HCT116 (cell line): ENCODE data around the gene DENND2D. TPM values are rescaled to one million over a fixed set of nuclear protein-coding genes. Genes with fewer than 3 reads are reported as not detected.

Source experiments
- ATAC-seq: fragments of 200-7000 bp; cut with Tn5 transposase; 2 replicates; pipeline ENCODE4 v1.9.1; 2020; ENCODE audit warnings: mild to moderate bottlenecking, moderate library complexity
- BruUV-seq: library from RNA; stranded (reverse); fragments of 400-500 nt; replicated peaks from 2 replicates; lab custom pipeline; 2021; lab: Mats Ljungman, UMichigan
- CTCF ChIA-PET: fragments of 300-600 bp; sonication (Branson Sonifier 250); formaldehyde crosslinking; loops from one replicate; lab custom pipeline; 2021; ENCODE audit warnings: antibody characterized with exemption; lab: Charles Lee
- POLR2A ChIA-PET: fragments of 300-600, 350-600 bp; sonication (Branson Sonifier 250); formaldehyde crosslinking; loops from one replicate; lab custom pipeline; 2021; ENCODE audit warnings: antibody characterized with exemption; lab: Charles Lee
- RAD21 ChIA-PET, 2 experiments: fragments of 300-600 bp; sonication (Branson Sonifier 250); formaldehyde crosslinking; loops; one replicate each; lab custom pipeline; 2023; ENCODE audit warnings: low total read pairs in 2 of 2; ENCODE audit not compliant: uncharacterized antibody in 2 of 2, unreplicated experiment in 2 of 2, low non-redundant PET in 1 of 2; lab: Charles Lee
- DNase-seq: peaks from one replicate; pipeline ENCODE4 v3.0.0-alpha.2; 2010; ENCODE audit warnings: low read depth, low spot score
- H2AFZ ChIP-seq: fragments of 200-600 bp; shearing (Covaris generic), sonication (generic); 2 replicates; pipeline ENCODE4 v1.6.1; 2017; ENCODE audit warnings: low read depth, mixed run types, mixed read lengths, antibody characterized with exemption, low read length; ENCODE audit not compliant: poor library complexity, severe bottlenecking
- H3K27ac ChIP-seq: 2 replicates; pipeline ENCODE4 v1.5.1; 2012; ENCODE audit warnings: low read depth, low read length
- H3K27me3 ChIP-seq: fragments of 200-600 bp; sonication (generic); 2 replicates; pipeline ENCODE4 v1.6.1; 2016; ENCODE audit warnings: mixed run types, low read length, mixed read lengths; ENCODE audit not compliant: insufficient read depth
- H3K36me3 ChIP-seq, 2 experiments: fragments of 200-500 bp in 1 of 2; fragments of 200-600 bp in 1 of 2; sonication (Bioruptor generic) in 1 of 2; sonication (generic) in 1 of 2; 2 replicates each; pipeline versions ENCODE4 v1.5.1 to v1.6.1; 2014 to 2016; ENCODE audit warnings: low read length in 2 of 2, inconsistent platforms in 1 of 2, mixed read lengths in 1 of 2, mixed run types in 1 of 2; ENCODE audit not compliant: insufficient read depth in 2 of 2, control insufficient read depth in 1 of 2
- H3K4me1 ChIP-seq, 2 experiments: fragments of 200-600 bp in 1 of 2; sonication (generic) in 1 of 2; 2 replicates each; pipeline versions ENCODE4 v1.5.1 to v1.6.1; 2012 to 2017; ENCODE audit warnings: low read length in 2 of 2, inconsistent platforms in 1 of 2, mild to moderate bottlenecking in 1 of 2, mixed read lengths in 1 of 2, mixed run types in 1 of 2, moderate library complexity in 1 of 2; ENCODE audit not compliant: insufficient read depth in 2 of 2, control insufficient read depth in 1 of 2
- H3K4me2 ChIP-seq: fragments of 200-600 bp; sonication (generic); 2 replicates; pipeline ENCODE4 v1.6.1; 2017; ENCODE audit warnings: mixed run types, low read length, mixed read lengths
- H3K4me3 ChIP-seq, 2 experiments: fragments of 200-600 bp in 1 of 2; sonication (generic) in 1 of 2; replicated peaks in 1 of 2; 2 replicates each; pipeline ENCODE4 v1.5.1; 2011 to 2016; ENCODE audit warnings: low read length in 2 of 2, control low read depth in 1 of 2, low read depth in 1 of 2, mild to moderate bottlenecking in 1 of 2, mixed read lengths in 1 of 2, mixed run types in 1 of 2
- H3K79me2 ChIP-seq: fragments of 200-600 bp; sonication (generic); 2 replicates; pipeline ENCODE4 v1.6.1; 2017; ENCODE audit warnings: mild to moderate bottlenecking, mixed run types, low read length, moderate library complexity, mixed read lengths; ENCODE audit not compliant: insufficient read depth
- H3K9ac ChIP-seq: fragments of 200-600 bp; sonication (generic); 2 replicates; pipeline ENCODE4 v1.6.1; 2016; ENCODE audit warnings: low read length, mixed read lengths
- H3K9me2 ChIP-seq: fragments of 200-600 bp; sonication (generic), shearing (Covaris generic); 2 replicates; pipeline ENCODE4 v1.6.1; 2017; ENCODE audit warnings: mixed run types, mild to moderate bottlenecking, moderate library complexity; ENCODE audit not compliant: insufficient read depth
- H3K9me3 ChIP-seq, 2 experiments: fragments of 200-500 bp in 1 of 2; fragments of 200-600 bp in 1 of 2; sonication (Bioruptor generic) in 1 of 2; sonication (generic) in 1 of 2; 2 replicates each; pipeline ENCODE4 v1.6.1; 2014 to 2017; ENCODE audit warnings: low read length in 2 of 2, mixed read lengths in 2 of 2, inconsistent platforms in 1 of 2, low read depth in 1 of 2, mild to moderate bottlenecking in 1 of 2, mixed run types in 1 of 2, moderate library complexity in 1 of 2; ENCODE audit not compliant: control insufficient read depth in 1 of 2, insufficient read depth in 1 of 2
- H4K20me1 ChIP-seq: fragments of 200-600 bp; sonication (generic), shearing (Covaris generic); 2 replicates; pipeline ENCODE4 v1.6.1; 2017; ENCODE audit warnings: mixed run types, mild to moderate bottlenecking, moderate library complexity; ENCODE audit not compliant: insufficient read depth
- CEBPB ChIP-seq: IDR thresholded peaks from 2 replicates; pipeline ENCODE4 v1.6.1; 2012; ENCODE audit warnings: low read depth
- EGR1 ChIP-seq: IDR thresholded peaks from 2 replicates; pipeline ENCODE4 v1.6.1; 2012; ENCODE audit warnings: low read depth
- ELF1 ChIP-seq: IDR thresholded peaks from 2 replicates; pipeline ENCODE4 v1.6.1; 2012; ENCODE audit warnings: low read depth, borderline replicate concordance
- EZH2 ChIP-seq: fragments of 200-600 bp; sonication (generic); IDR thresholded peaks from 2 replicates; pipeline ENCODE4 v1.6.1; 2017; ENCODE audit warnings: antibody characterized with exemption, mixed run types
- EZH2phosphoT487 ChIP-seq: fragments of 200-600 bp; IDR thresholded peaks from 2 replicates; pipeline ENCODE4 v1.6.1; 2018; ENCODE audit warnings: antibody characterized with exemption, borderline replicate concordance
- FOSL1 ChIP-seq: IDR thresholded peaks from 2 replicates; pipeline ENCODE4 v1.6.1; 2012; ENCODE audit warnings: low read depth
- POLR2A ChIP-seq: IDR thresholded peaks from 2 replicates; pipeline ENCODE4 v1.7.0; 2011; ENCODE audit warnings: borderline replicate concordance; ENCODE audit not compliant: insufficient read depth, insufficient read length; ENCODE audit errors: extremely low read depth
- SRF ChIP-seq: IDR thresholded peaks from 2 replicates; pipeline ENCODE4 v1.6.1; 2012; ENCODE audit warnings: low read depth
- TCF7L2 ChIP-seq: IDR thresholded peaks from 2 replicates; pipeline ENCODE4 v1.7.0; 2011; ENCODE audit warnings: borderline replicate concordance, inconsistent platforms; ENCODE audit not compliant: insufficient read depth, insufficient read length; ENCODE audit errors: extremely low read depth
- YY1 ChIP-seq: IDR thresholded peaks from 2 replicates; pipeline ENCODE4 v1.6.1; 2011; ENCODE audit warnings: low read length, low read depth, moderate library complexity, mild to moderate bottlenecking; ENCODE audit not compliant: insufficient replicate concordance; ENCODE audit errors: extremely low read depth
- ZBTB33 ChIP-seq: IDR thresholded peaks from 2 replicates; pipeline ENCODE4 v1.6.1; 2011; ENCODE audit warnings: mild to moderate bottlenecking, low read length, moderate library complexity; ENCODE audit not compliant: insufficient replicate concordance; ENCODE audit errors: extremely low read depth
- ZFX ChIP-seq: fragments of 450-650 bp; IDR thresholded peaks from 2 replicates; pipeline ENCODE4 v1.6.1; 2017
- ZNF274 ChIP-seq: fragments of 200-500 bp; sonication (Bioruptor generic); IDR thresholded peaks from 2 replicates; pipeline ENCODE4 v1.6.1; 2014; ENCODE audit warnings: mild to moderate bottlenecking, low read depth, low read length, inconsistent platforms
- intact Hi-C: fragments of 100-400 bp; cut with micrococcal nuclease; formaldehyde crosslinking; loops from 2 replicates; pipeline ENCODE4 v1.10.0; 2022
- total RNA-seq: library from RNA; stranded (reverse); gene quantifications from one replicate; pipeline ENCODE4 v1.2.1, GENCODE V29; 2021; ENCODE audit not compliant: unreplicated experiment
- TF ChIP-seq, protein P1 (sequence below): IDR thresholded peaks from 2 replicates; pipeline ENCODE4 v1.6.1; 2012
- TF ChIP-seq, protein P2 (sequence below): IDR thresholded peaks from 2 replicates; pipeline ENCODE4 v1.6.1; 2012
- TF ChIP-seq, protein P3 (sequence below), 3 experiments: fragments of 200-600 bp in 1 of 3; sonication (generic) in 1 of 3; IDR thresholded peaks in 2 of 3; conservative IDR thresholded peaks in 1 of 3; 2 replicates each; pipeline ENCODE4 v1.5.1; 2012 to 2017; ENCODE audit warnings: low read depth in 2 of 3, low read length in 2 of 3, antibody characterized with exemption in 1 of 3, borderline replicate concordance in 1 of 3, control low read depth in 1 of 3, mild to moderate bottlenecking in 1 of 3, mixed read lengths in 1 of 3, mixed run types in 1 of 3, moderate library complexity in 1 of 3; ENCODE audit not compliant: insufficient read depth in 1 of 3

DENND2D gene
- total RNA-seq, 1 experiment from 2014 or later = 31.9 TPM

DNA sequence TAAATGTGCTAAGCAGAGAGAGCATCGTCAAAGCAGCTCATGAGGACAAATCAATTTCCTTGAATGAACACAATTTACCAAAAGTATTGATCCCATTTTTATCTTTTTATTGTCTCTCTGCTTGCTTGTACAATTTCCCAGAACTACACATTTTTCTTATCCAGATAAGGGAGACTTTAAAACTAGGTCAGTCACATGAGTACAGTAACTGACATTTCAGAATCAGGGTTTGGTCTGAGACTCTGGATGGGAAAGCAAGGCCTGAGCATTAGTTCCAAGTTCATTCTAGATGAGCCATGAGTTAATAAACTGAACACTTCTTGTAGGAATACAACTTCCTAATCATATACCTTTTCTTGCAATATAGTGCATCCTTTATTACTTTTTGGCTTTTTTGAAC lies 11.5 kb upstream of the DENND2D start:
- H3K79me2 ChIP-seq = no peaks in the 10 kb centered on the region
- POLR2A ChIA-PET = no interaction called here
- H3K36me3 ChIP-seq = no peaks in the 10 kb centered on the region
- no peak for TF ChIP-seq YY1
- TF ChIP-seq ELF1 = no peak
- TF ChIP-seq POLR2A = no peak
- TF ChIP-seq, protein P1, sequence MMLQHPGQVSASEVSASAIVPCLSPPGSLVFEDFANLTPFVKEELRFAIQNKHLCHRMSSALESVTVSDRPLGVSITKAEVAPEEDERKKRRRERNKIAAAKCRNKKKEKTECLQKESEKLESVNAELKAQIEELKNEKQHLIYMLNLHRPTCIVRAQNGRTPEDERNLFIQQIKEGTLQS = no peak
- no peak for TF ChIP-seq FOSL1
- no peak for TF ChIP-seq CEBPB
- TF ChIP-seq EZH2 = no peak
- no peak for TF ChIP-seq TCF7L2
- TF ChIP-seq SRF = no peak
- TF ChIP-seq ZFX = no peak
- TF ChIP-seq ZBTB33 = no peak
- TF ChIP-seq ZNF274 = no peak
- TF ChIP-seq EGR1 = no peak
- TF ChIP-seq, protein P2, sequence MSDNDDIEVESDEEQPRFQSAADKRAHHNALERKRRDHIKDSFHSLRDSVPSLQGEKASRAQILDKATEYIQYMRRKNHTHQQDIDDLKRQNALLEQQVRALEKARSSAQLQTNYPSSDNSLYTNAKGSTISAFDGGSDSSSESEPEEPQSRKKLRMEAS = no peak
- TF ChIP-seq, protein P3, sequence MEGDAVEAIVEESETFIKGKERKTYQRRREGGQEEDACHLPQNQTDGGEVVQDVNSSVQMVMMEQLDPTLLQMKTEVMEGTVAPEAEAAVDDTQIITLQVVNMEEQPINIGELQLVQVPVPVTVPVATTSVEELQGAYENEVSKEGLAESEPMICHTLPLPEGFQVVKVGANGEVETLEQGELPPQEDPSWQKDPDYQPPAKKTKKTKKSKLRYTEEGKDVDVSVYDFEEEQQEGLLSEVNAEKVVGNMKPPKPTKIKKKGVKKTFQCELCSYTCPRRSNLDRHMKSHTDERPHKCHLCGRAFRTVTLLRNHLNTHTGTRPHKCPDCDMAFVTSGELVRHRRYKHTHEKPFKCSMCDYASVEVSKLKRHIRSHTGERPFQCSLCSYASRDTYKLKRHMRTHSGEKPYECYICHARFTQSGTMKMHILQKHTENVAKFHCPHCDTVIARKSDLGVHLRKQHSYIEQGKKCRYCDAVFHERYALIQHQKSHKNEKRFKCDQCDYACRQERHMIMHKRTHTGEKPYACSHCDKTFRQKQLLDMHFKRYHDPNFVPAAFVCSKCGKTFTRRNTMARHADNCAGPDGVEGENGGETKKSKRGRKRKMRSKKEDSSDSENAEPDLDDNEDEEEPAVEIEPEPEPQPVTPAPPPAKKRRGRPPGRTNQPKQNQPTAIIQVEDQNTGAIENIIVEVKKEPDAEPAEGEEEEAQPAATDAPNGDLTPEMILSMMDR (IDR thresholded peaks at IDR 0.05 in 2 of 3, conservative IDR thresholded peaks at IDR 0.05 in 1 of 3; ENCODE audit: borderline replicate concordance in 1 of 3, insufficient read depth in 1 of 3, low read depth in 2 of 3, low read length in 2 of 3) = no peak
- TF ChIP-seq EZH2phosphoT487 = no peak
- no TSS peak for BruUV-seq
- H3K27me3 ChIP-seq = no peaks in the 10 kb centered on the region
- peaks cover 0 to 2% of the 10 kb centered on the region in 2 experiments; a peak in 1 of 4 replicates for H3K4me1 ChIP-seq
- DNase-seq (no peak), ATAC-seq (no peak)
- CTCF ChIA-PET = no interaction called here
- H3K4me3 ChIP-seq = no peak overlapping the region
- RAD21 ChIA-PET = no interaction called here
- no peak overlapping the region for H3K4me2 ChIP-seq
- H3K27ac ChIP-seq = no peak overlapping the region
- no peak overlapping the region for H2AFZ ChIP-seq
- intact Hi-C loops = no loop called here
- H3K9ac ChIP-seq = no peak overlapping the region
- no peaks in the 10 kb centered on the region for H3K9me2 ChIP-seq
- H4K20me1 ChIP-seq = no peaks in the 10 kb centered on the region
- H3K9me3 ChIP-seq = no peaks in the 10 kb centered on the region
